HG03558 (cell line): ENCODE measurements around the gene MFNG.
"Not testable (repeated sequence)": the region's sequence is repeated elsewhere in the genome, so short reads cannot be mapped to it uniquely, and the experiment has no call there.

Experiments used
- ATAC-seq: cut with Tn5 transposase; IDR thresholded peaks from one replicate; pipeline ENCODE4 v1.9.1; 2021; ENCODE audit warnings: moderate number of reproducible peaks; ENCODE audit not compliant: unreplicated experiment; ENCODE audit errors: extremely low read depth

MFNG gene

DNA sequence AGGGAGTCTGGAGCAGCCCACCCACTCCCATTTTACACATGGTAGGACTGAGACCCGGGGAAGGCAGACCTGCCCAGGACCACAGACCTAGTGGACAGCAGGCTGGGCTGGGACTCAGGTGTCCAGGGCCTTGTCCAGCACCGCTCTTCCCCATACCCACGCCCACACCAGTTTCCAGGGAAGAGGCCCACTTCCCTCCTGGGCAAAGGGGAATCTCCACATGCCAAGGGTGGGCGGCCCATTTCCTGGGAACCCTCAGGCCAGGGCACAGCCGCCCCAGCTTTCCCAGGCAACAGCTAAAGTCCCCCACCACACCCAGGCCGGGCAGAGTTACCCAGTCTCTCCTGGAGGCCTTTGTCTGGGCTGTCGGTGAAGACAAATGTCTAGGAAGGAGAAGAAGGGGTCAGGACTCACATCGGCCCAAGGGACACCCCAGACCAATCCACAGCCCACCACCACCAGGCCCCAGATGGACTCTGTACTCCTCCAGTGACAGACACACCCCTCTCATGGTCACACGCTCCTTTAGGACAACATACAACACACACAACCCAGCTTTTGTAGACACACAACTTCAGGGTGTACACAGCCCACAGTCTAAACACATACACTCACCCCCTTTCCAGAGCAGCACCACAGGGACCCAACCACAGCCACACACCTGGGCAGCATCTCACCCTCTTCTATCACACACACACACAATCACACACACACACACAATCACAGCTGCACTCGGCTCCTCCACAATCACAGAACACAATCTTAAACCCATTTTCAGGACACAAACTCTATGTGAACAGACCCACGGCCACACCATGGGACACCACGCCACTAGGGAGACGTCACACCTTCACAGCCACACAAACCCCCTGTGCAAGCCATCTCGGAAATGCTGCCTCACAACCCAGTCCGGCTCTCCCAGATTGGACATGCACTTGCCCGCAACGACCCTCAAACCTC is 5.5 kb downstream of the MFNG start:
- no peak for ATAC-seq

DNA sequence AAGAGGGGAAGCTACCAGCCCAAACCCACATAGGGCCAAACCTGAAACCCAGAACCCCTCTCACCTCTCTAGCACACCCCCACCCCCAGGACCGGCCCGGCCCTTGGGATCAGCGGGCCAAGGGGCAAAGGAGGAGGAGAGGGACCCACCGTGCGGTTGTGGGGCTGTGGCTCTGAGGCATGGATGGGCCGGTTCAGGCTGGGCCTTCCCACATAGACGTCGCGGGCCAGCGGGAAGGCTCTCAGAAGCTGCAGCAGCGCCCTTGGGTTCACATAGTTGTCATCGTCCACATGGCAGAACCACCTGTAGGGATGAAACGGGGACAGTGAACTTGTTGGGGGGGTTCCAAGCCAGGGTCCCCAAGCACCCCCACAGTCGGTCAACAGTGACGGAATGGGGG is 7.0 kb downstream of the MFNG start:
- no peak for ATAC-seq

DNA sequence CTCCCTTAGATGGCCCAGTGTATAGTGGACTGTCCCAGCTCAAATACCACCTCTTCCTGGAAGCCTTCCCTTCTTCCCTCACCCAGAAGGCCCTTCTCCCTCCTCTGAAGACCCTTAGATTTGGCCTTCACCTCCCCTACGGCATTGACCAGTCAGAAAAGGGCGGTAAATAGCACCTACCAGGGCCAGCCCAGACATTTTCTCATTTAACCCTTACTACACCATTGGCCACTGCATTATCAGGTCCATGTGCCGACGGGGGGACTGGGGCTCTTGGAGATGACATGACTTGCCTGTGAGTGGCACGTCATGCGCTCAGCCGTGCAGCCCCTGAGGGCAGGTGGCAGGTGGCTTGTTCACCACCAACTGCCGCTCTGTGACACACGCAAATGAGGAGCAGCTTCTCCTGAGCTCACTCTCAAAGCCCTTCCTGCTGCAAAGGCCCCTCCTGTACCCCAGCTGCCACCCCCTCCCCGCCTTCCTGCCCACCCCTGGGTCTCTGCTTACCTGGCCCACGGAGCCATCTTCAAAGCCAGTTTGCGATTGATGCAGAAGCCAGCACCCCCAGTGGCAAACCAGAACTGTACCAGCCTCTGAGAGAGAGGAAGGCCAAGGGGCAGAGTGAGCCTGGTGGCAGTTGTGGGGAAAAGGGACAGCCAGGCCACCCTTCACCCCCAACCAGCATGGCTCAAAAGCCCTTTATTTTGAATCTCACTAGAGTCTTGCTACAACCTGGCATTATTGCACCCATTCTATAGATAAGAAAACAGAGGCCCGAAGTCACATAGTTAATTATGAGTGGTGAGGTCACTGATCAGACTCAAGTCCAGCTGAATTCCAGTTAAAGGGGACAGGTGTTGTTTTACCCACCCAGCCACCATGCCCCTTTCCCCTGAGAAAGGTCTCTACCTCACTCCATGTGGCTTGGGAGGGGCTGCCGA is 9.5 kb downstream of the MFNG start:
- no peak for ATAC-seq

DNA sequence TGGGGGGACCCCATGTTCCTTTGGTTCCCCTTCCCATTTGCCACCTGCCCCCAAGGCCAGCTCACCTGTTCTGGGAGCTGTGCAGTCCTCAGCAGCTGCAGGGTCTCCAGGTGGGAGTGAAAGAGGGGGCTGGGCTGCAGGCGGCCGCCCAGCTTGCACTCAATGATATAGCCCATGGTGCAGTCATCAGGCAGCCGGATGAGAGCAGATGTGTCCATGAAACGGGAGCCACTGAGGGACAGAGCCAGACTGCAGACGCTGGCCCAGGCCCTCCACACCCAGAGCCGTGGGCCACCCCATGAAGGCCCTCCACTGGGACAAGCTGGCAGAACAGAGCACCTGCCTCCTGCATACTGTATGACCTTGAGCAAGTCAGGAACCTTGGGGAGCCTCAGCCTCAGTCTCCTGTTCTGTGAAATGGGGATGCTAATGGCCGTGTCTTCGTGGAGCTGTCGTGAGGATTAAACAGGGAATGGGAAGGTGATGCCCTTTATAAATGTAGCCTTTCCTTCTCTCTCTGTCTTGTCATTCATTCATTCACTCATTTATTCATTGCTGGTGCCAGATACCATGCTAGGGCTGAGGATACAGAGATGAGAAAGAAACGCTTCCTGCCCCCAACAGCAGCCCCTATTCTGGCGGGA is 11.6 kb downstream of the MFNG start:
- no peak for ATAC-seq

DNA sequence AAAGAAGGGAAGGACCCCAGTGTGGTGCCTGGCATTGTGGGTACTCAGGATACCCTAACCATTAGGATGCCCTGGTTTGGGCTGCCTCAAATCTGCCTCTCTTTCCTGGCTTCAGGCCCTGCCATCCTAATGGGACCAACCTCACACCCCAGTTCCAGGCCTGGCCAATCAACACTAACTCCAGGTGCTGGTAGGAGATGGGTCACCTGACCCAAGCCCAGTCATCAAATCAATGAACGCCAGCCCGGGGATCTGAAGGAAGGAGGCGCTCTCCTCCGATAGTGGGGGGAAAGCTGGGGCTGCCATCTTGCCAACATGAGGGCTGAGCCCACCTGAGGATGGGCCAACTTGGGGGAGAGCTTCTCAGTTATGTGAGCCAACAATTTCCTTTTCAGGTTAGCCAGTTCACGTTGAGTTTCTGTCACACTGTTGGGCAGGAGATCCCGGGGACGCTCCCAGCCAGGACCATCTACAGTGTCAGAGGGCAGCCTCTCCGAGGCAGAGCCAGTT is 12.7 kb downstream of the MFNG start:
- no peak for ATAC-seq

DNA sequence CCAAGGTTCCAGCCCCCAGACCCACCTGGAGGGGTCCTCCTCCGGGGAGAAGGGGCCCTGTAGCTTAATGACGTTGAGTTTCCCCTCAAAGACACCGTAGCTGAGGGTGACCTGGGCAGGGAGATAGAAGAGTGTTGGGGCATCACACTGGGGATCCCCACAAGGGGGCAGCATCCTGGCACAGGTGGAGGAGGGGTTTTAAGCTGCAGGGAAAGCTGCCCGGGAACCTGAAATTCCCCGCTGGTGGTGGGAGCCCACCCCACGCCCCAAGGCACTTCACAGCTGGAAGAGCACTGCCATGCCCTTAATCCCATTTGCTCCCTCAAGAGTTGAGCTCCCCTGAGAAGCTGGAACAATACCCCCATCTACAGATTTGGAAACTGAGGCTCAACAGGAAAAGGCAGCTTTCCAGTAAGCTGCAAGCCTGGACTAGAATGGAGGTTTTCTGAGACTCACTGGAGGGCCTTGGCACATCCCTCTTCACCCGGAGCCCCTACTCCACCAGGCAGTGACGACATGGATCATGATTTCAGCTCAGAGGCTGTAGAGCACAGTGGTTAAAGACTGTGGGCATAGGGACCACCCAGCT is 13.7 kb downstream of the MFNG start:
- ATAC-seq: no peak

DNA sequence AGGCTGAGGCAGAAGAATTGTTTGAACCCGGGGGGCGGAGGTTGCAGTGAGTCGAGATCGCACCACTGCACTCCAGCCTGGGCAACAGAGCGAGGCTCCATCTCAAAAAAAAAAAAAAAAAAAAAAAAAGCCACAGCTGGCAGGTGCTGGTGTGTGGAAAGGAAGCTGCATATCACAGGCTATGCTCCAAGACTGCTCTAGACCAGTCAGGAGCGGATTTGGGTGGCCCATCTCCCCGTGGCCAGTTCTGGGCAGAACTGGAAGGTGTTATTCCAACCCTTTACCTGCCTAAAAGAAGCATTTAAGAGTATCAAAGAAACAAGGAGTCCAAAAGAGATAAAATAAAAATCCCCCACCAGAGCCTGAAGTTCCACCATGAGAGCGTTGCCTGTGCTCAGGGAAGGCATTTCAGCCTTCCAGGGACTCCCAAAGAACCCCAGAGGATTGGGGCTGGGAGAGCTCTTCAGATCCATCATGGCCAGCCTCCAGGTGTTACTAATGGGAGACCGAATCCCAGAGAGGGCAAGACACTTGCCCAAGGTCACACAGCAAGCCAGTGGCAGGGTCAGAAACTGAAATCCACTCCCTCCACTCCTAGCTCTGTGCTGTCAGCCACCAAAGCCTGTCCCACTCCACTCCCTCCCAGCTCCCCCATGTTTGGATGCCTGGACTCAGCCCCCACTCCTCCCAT is 14.3 kb downstream of the MFNG start:
- ATAC-seq: no peak

DNA sequence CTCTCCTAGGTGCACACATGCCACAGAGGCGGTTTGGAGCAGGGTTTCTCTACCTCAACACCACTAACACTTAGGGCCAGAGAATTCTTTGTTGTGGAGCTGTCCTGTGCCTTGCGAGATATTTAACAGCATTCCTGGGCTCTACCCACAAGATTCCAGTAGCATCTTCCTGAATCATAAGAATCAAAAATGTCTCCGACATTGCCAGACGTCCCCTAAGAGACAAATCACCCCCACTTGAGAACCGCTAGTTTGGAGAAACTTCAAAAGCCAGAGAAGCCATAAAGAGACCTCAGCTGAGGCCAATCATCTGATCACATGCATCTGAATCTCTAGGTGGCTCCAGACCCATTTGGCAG is 16.1 kb downstream of the MFNG start:
- no peak for ATAC-seq

DNA sequence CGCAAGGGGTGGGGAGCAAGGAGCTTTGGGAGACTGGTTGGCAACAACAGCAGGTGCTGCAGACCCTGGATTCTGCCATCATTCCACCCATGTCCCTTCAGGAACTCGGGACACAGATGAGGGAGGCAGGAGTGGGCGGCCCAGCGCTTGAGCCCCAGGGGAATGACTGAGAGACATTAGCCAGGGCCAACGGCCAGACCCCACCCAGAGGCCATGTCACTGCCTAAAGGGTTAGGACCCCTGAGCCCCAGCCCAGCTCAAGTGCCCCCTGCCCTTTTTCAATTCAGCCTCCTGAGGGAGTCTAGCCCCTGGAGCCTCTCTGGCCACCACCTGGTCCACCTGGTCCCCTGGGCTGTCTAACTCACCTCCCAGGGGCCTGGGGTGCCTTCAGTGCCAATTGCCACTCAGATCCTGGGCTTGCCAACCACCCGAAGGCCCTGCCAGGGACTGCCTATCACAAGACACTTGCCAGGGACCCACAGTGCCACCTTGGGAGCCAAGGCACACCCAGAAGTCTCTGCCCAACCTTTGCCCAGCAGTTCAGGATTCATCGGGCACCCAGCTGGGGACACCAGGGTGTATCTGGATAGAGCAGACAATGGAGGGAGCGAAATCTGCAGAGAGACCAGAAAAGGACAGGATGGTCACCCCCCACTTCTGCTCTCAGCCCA is 16.6 kb downstream of the MFNG start:
- no peak for ATAC-seq

DNA sequence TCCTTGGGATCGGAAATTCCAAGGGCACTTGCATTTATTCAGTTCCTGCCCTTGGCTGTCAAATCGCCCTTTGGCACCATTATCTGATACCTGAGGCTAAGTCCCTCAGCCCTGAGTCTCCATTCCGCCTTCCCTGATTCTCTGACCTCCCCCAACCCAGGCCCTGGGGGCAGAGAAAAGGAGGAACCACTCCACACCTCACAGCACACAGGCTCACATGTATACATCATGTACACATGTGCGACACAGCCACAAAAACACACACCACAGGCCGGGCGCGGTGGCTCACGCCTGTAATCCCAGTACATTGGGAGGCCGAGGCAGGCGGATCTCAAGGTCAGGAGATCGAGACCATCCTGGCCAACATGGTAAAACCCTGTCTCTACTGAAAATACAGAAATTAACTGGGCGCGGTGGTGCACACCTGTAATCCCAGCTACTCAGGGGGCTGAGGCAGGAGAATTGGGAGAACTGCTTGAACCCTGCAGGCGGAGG is 17.9 kb downstream of the MFNG start:
- ATAC-seq: not testable (repeated sequence)

DNA sequence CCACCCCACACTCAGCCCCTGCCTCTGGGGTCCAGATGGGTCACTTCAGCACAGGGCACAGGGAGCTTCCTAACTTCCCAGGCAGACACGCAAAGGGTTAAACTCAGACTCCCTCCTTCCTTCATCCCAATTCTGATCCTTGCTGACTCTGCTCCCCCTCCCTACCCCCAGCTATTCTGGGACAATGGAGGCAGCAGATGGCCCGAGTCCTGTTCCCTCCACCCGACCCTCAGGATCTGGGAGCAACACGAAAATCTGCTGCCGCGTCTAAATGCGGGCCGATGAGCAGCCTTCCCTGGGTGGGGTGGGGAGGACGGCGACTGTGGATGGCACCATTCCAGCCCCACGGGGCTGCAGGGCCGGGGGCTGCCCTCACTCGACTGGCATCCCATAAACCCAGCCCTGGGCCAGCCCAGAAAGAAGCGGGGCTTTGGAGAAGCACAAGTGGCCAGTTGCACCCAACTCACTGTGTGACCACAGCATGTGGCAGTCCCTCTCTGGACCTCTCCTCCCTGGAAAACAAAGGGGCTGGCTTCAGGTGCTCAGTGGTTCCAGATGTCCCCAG is 18.7 kb downstream of the MFNG start:
- no peak for ATAC-seq

DNA sequence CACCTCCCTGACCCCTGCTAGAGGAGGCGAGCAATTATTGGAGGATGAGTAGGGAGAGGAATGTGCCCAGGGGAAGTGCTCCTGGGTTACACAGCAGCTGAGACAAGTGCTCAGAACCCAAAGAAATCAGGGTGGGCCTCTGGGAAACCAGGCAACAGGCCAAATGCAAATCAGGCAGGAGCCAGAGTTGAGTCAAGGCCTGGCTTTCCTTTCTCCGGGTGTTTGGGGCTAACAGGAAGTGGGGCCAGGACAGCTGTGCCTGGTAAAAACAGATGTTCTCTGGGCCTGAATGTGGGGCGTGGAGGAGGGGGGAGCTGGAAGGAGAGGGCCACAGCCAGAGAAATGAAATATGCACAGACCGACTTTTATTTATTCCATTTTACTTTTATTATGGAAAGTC is 22.0 kb downstream of the MFNG start:
- ATAC-seq: no peak

DNA sequence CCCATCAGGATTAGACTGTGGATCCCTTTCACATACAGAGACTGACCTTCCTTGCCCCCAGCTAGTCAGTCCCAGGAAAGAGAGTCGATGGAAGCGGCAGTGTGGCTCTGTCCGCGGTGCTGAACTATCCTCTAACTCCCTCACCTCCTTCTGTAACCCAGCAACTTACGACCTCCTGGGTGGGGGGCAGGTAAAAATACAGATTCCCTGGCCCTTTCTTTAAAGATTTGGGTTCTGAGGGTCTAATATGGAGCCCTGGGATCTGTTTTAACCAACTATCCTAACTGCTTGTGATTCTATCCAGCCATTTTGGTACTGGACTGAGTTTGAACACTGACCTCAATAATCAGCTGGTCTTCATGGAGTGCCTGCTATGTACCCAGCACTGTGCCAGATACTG is 23.2 kb downstream of the MFNG start:
- ATAC-seq: no peak

DNA sequence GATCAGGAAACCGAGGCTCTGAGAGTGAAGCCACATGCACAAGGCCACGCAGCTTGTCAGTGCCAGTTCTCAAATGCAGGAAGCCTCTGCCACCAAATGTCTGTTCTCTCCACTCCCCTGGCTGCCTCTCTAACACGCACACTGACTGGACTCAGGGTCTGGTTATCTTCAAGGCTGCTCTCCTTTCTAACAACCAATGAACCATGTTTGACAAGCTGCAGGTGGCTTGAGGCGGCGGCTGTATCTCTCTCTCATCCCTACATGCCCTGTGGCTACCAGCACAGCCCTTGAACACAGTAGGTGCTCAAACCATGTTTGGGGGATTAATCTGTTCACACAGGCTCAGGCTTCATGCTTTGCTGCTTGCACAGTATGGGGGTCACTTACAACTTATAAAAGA is 23.7 kb downstream of the MFNG start:
- no peak for ATAC-seq

DNA sequence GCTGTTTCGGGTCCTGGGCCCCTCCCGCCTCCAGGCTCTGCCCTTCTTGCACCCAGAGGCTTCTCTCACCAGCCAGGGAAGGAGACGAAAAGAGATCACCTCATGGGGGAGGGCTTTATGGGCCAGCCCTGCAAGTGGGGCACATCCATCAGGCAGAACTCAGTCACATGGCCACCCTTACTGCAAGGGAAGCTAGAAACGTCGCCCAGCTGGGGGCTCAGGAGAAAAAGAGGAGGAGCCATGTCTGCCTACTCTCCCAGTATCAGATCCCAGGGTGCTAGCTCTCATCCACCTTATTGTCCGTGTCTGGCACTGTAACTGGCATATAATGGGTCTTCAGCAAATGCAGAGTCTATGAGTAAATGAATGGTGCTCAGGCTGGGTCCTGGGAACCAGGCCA is 24.2 kb downstream of the MFNG start:
- no peak for ATAC-seq

DNA sequence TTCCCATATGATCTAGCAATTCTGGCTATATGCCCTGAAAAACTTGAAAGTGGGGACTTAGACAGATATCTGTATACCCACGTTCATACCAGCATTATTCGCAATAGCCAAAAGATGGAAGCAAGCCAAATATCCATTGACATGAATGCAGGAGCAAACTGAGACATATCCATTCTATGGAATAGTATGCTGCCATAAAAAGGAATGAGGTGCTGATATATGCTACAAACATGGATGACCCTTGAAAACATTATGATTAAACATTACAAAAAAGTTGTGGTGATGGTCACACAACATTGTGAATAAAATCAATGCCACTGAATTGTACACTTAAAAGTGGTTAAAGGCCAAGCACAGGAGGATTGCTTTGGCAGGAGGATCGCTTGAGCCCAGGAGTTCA is 25.5 kb downstream of the MFNG start:
- ATAC-seq: no peak

DNA sequence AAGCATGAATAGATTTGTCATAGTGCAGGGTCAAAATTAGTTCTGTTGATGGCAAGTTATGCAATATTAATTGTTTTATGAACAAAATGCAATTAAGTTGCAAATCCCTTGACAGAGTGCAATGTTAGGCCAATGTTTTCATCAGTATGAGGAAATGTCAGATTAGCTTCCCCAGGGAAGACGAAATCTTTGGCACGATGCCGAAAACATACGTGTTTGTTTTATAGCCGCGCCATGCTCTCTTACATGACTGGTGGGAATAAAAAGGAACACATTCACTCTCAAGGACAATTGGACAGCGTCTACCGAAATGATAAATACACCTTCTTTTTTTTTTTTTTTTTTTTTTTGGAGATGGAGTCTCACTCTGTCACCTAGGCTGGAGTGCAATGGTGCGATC is 27.0 kb downstream of the MFNG start:
- no peak for ATAC-seq

DNA sequence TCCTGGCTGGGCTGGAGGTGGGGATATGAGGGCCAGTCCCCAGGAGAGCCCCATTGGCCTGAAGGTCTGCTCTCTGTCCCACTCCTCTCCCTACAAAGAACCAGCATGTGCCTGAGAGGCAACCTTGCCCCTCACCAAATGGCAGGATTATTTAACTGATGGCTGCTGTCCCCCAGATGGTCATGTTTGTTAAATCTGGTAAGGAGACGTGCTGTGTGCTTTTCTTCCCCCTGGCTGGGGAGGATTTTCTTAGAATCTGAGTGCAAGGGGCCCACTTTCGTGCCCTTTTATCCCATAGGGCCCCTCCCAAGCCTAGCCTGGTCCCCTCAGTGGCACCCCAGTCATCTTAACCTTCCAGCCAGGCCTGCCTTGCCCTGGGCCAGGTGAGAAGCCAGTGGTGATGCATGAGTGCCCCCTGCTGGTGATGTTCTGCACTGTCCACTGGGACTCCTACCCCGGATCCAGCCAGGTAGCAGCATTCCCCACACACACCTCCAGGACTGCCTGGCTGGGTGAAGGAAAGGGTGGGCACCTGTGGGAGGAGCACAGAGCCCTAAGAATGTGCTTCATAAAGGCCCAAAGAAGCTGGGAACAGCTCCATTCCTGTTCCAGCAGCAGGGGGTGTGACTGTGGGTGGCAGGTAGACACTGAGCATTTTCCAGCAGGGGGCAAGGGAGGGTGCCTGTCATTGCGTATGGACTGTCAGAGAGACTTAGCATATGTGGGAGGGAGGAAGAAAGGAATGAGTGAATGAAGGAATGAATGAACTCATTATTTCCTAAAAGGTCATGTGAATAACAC is 28.9 kb downstream of the MFNG start:
- no peak for ATAC-seq
